Peyer's patch (tissue), 4 donors: ENCODE results near the gene NPHP3. TPM values are rescaled to one million over a fixed set of nuclear protein-coding genes. Genes with fewer than 3 reads are reported as not detected.

ENCODE experiments used
- DNase-seq, 3 donors: peaks; one replicate each; pipeline ENCODE4 v3.0.0-alpha.2; 2017 to 2019
- H3K27ac ChIP-seq, 4 donors: fragments of 200-600 bp; sonication (generic); one replicate each; pipeline ENCODE4 v1.5.1; 2016 to 2019
- H3K27me3 ChIP-seq, 2 donors: fragments of 200-600 bp; sonication (generic); one replicate each; pipeline ENCODE4 v1.5.1; 2019
- H3K36me3 ChIP-seq, 3 donors: fragments of 200-600 bp; sonication (generic); one replicate each; pipeline ENCODE4 v1.5.1; 2016 to 2019
- H3K4me1 ChIP-seq, 4 donors: fragments of 200-600 bp; sonication (generic); one replicate each; pipeline ENCODE4 v1.5.1; 2016 to 2019
- H3K4me3 ChIP-seq, 4 donors: fragments of 200-600 bp; sonication (generic); 1 replicate in 3 of 4; 2 replicates in 1 of 4; pipeline ENCODE4 v1.5.1; 2016 to 2019; ENCODE audit warnings: mild to moderate bottlenecking in 1 of 4
- H3K9me3 ChIP-seq, 4 donors: fragments of 200-600 bp; sonication (generic); one replicate each; pipeline ENCODE4 v1.5.1; 2016 to 2019; ENCODE audit warnings: mild to moderate bottlenecking in 1 of 4
- POLR2A ChIP-seq, 2 donors: fragments of 450-650 bp; IDR thresholded peaks; one replicate each; pipeline ENCODE4 v1.5.1; 2017; ENCODE audit warnings: antibody characterized with exemption in 2 of 2, mild to moderate bottlenecking in 2 of 2, moderate library complexity in 2 of 2
- total RNA-seq, 4 donors: library from RNA; depleted of rRNA; stranded (reverse); fragments of >200 nt; gene quantifications; one replicate each; pipeline ENCODE4 v1.1.0, GENCODE V29; 2016
- TF ChIP-seq, protein P1 (sequence below), 6 experiments: fragments of 450-650 bp in 4 of 6; fragments of 200-600 bp in 2 of 6; sonication (generic) in 1 of 6; IDR thresholded peaks; one replicate each; pipeline ENCODE4 v1.5.1; 2017 to 2019; ENCODE audit warnings: antibody characterized with exemption in 6 of 6, mild to moderate bottlenecking in 3 of 6, moderate library complexity in 1 of 6

NPHP3 gene
- total RNA-seq, 4 donors from 2014 or later: 20.5 to 67.6 (median 45.4) TPM

GRCh38 chr3:132726341-132726823, 4.2 kb upstream of the NPHP3 start:
- no peak for TF ChIP-seq POLR2A (IDR thresholded peaks at IDR 0.05)
- TF ChIP-seq, protein P1, sequence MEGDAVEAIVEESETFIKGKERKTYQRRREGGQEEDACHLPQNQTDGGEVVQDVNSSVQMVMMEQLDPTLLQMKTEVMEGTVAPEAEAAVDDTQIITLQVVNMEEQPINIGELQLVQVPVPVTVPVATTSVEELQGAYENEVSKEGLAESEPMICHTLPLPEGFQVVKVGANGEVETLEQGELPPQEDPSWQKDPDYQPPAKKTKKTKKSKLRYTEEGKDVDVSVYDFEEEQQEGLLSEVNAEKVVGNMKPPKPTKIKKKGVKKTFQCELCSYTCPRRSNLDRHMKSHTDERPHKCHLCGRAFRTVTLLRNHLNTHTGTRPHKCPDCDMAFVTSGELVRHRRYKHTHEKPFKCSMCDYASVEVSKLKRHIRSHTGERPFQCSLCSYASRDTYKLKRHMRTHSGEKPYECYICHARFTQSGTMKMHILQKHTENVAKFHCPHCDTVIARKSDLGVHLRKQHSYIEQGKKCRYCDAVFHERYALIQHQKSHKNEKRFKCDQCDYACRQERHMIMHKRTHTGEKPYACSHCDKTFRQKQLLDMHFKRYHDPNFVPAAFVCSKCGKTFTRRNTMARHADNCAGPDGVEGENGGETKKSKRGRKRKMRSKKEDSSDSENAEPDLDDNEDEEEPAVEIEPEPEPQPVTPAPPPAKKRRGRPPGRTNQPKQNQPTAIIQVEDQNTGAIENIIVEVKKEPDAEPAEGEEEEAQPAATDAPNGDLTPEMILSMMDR (IDR thresholded peaks at IDR 0.05): peak; percentile 51 to 88 (median 78)
- no peak for DNase-seq

GRCh38 chr3:132723024-132723950, 1.1 kb upstream of the NPHP3 start:
- Histone ChIP-seq H3K27ac (peak overlapping the region; percentile 69 to 92 (median 83)), H3K4me1 (peaks cover 0 to 18% (median 7%) of the 10 kb centered on the region in 4 donors), H3K4me3 (peak overlapping the region; percentile 60 to 71 (median 64)), H3K27me3 (no peaks in the 10 kb centered on the region), H3K9me3 (no peaks in the 10 kb centered on the region), H3K36me3 (peaks cover 0 to 2% (median 0%) of the 10 kb centered on the region in 3 donors)
- no peak for DNase-seq
- peak in 1 of 2 donors; percentile 54 for TF ChIP-seq POLR2A (IDR thresholded peaks at IDR 0.05)
- TF ChIP-seq, protein P1 (IDR thresholded peaks at IDR 0.05): peak in 2 of 6 experiments; percentile 15 to 22

More at GRCh38 chr3:132726341-132726823, 4.2 kb upstream of the NPHP3 start:
- no peak overlapping the region for H3K4me3 ChIP-seq
- no peaks in the 10 kb centered on the region for H3K36me3 ChIP-seq
- no peaks in the 10 kb centered on the region for H3K9me3 ChIP-seq
- H3K27me3 ChIP-seq: no peaks in the 10 kb centered on the region
- peaks cover 0 to under 1% (median 0%) of the 10 kb centered on the region in 4 donors for H3K4me1 ChIP-seq
- H3K27ac ChIP-seq: no peak overlapping the region

- H3K4me3 ChIP-seq: peak overlapping the region; percentile 81 to 100 (median 86)
Measured at GRCh38 chr3:132721479-132722164, 587 bp downstream of the NPHP3 start.

GRCh38 chr3:132720228-132720627, 2.0 kb downstream of the NPHP3 start:
- Histone ChIP-seq H3K4me3 (peak overlapping the region in 1 of 4 donors; percentile 90), H3K36me3 (peaks cover 0 to 8% (median 0%) of the 10 kb centered on the region in 3 donors), H3K9me3 (no peaks in the 10 kb centered on the region), H3K27me3 (no peaks in the 10 kb centered on the region), H3K4me1 (peaks cover 0 to 18% (median 7%) of the 10 kb centered on the region in 4 donors), H3K27ac (no peak overlapping the region)
- TF ChIP-seq, protein P1 (IDR thresholded peaks at IDR 0.05): no peak
- TF ChIP-seq POLR2A (IDR thresholded peaks at IDR 0.05): no peak
- DNase-seq: no peak

More at GRCh38 chr3:132721479-132722164, 587 bp downstream of the NPHP3 start:
- H3K27me3 ChIP-seq: no peaks in the 10 kb centered on the region
- peak overlapping the region; percentile 88 to 100 (median 94) for H3K27ac ChIP-seq
- peak in 2 of 3 donors; percentile 50 to 76 for DNase-seq
- no peak for TF ChIP-seq POLR2A (IDR thresholded peaks at IDR 0.05)
- TF ChIP-seq, protein P1 (IDR thresholded peaks at IDR 0.05): peak in 3 of 6 experiments; percentile 48 to 61 (median 53)
- peaks cover 0 to 8% (median 0%) of the 10 kb centered on the region in 3 donors for H3K36me3 ChIP-seq
- H3K4me1 ChIP-seq: peaks cover 0 to 18% (median 7%) of the 10 kb centered on the region in 4 donors
- no peaks in the 10 kb centered on the region for H3K9me3 ChIP-seq

GRCh38 chr3:132716372-132716771, 5.8 kb downstream of the NPHP3 start:
- H3K27ac ChIP-seq: no peak overlapping the region
- H3K27me3 ChIP-seq: no peaks in the 10 kb centered on the region
- no peak for TF ChIP-seq POLR2A (IDR thresholded peaks at IDR 0.05)
- TF ChIP-seq, protein P1 (IDR thresholded peaks at IDR 0.05): no peak
- peaks cover 0 to 17% (median 7%) of the 10 kb centered on the region in 4 donors for H3K4me1 ChIP-seq
- peaks cover 0 to 24% (median 0%) of the 10 kb centered on the region in 3 donors for H3K36me3 ChIP-seq
- no peak for DNase-seq
- H3K4me3 ChIP-seq: no peak overlapping the region
- H3K9me3 ChIP-seq: no peaks in the 10 kb centered on the region
